Measurements from ENCODE around the gene ADAM12.

DNA sequence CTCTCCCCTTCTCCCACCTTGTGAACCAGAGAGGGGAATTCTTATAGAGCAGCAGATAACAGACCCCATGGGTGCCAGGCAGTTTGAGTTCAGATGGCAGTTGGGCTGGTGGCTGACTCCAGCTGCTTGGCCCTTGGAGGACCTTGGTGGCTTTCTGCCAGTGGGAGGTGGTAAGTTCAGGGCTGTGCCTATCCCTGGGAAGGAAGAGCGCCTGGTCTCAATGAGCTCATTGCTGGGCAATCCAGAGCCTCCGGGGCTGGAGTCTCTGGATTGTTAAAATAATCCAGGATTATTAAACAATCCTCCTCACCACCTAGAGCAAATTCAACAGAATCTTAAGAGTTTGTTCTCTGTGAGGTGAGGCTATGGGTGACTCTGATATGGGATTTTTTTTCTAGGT lies 386.7 kb downstream of the ADAM12 start:
- TF ChIP-seq POLR2AphosphoS5 (IDR thresholded peaks at IDR 0.05; ENCODE audit: low read depth, low read length) (no peak), POLR2A (IDR thresholded peaks at IDR 0.05; ENCODE audit: low read depth, low read length) (no peak), TAF1 (IDR thresholded peaks at IDR 0.05; ENCODE audit: borderline replicate concordance, low read depth, low read length) (no peak)
